HL-60/S4 treated with phorbol 12-myristate 13-acetate at 8.2 ng/mL for 4 days and 3 days (cell line): Measurements from ENCODE around the gene TBC1D24.

Experiments used
- in situ Hi-C: fragments of 300-500 bp; cut with MboI; formaldehyde crosslinking; loops from 2 replicates; pipeline ENCODE4 v1.15.0; 2022; ENCODE audit warnings: low sequenced_read_pairs

The TBC1D24 gene

GRCh38 chr16:2497695-2498484, 23.0 kb downstream of the TBC1D24 start:
- in situ Hi-C loops: no loop called here

GRCh38 chr16:2498531-2499253, 23.8 kb downstream of the TBC1D24 start:
- in situ Hi-C loops: no loop called here

- in situ Hi-C loops: no loop called here
Measured at GRCh38 chr16:2499454-2499853, 24.5 kb downstream of the TBC1D24 start.

- in situ Hi-C loops: no loop called here
Measured at GRCh38 chr16:2499890-2500429, 25.0 kb downstream of the TBC1D24 start.

- in situ Hi-C loops: no loop called here
Measured at GRCh38 chr16:2500430-2500917, 25.5 kb downstream of the TBC1D24 start.

GRCh38 chr16:2500918-2501750, 26.2 kb downstream of the TBC1D24 start:
- in situ Hi-C loops: no loop called here

DNA sequence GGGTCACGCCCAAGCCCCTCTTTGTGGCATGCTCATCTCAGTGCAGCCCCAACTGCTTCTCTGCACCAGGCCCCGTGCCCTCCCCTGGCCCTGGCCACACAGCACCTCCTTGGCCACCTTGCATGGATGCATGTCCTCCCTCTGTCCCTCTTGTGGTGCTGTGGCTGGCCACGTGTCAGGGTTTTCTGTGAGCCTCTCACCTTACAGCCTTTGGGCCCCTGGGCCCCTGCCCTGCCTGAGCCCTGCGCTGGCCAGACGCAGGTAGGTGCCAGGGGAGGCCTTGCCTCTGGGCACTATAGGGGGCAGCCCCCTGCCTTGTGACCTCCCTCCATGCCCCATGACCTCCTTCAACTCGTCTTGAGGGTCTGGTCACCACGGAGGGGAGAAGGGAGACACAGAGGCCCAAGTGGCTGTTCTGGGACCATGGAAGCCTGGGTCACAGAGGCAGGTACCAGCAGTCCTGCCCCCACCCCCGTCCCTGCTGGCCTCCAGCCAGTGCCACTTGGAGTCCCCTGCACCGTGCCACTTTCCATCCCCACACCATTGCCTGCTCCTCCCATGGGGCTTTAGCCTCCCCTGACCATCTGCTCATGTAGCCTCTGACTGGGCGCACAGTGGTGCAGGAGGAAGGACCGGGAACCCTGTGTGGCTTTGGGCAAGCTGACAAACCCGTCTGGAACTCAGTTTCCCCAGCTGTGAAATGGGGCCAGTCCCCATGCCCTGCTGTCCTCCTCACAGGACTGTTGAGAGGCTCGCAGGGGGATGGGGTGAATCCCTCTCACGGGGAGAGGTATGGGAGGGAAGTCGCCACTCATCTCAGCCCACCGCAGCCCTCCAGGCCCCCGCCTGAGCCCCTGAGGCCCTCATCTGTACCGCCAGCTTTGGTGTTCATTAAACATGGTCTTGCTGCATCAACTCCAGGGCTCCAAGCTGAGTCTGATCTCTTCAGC, 27.3 kb downstream of the TBC1D24 start:
- in situ Hi-C loops: no loop called here

- in situ Hi-C loops: no loop called here
Measured at GRCh38 chr16:2505695-2506094, 30.8 kb downstream of the TBC1D24 start.

GRCh38 chr16:2507052-2507659, 32.2 kb downstream of the TBC1D24 start:
- in situ Hi-C loops: no loop called here

- in situ Hi-C loops: no loop called here
Measured at GRCh38 chr16:2507665-2508064, 32.7 kb downstream of the TBC1D24 start.

- in situ Hi-C loops: no loop called here
Measured at GRCh38 chr16:2508722-2509400, 33.9 kb downstream of the TBC1D24 start.

- in situ Hi-C loops: no loop called here
Measured at GRCh38 chr16:2511128-2511800, 36.3 kb downstream of the TBC1D24 start.

GRCh38 chr16:2511996-2512734, 37.2 kb downstream of the TBC1D24 start:
- in situ Hi-C loops: no loop called here

GRCh38 chr16:2512735-2513404, 37.9 kb downstream of the TBC1D24 start:
- in situ Hi-C loops: no loop called here

- in situ Hi-C loops: no loop called here
Measured at GRCh38 chr16:2513405-2514332, 38.7 kb downstream of the TBC1D24 start, which contains the start of gene ATP6V0C. TSS of gene ATP6V0C (plus strand) at chr16:2513952. CDS start at chr16:2514104, 152 bp downstream.
